Thoracic aorta (tissue), 2 donors: ENCODE results near the gene PVR. TPM values are rescaled to one million over a fixed set of nuclear protein-coding genes. Genes with fewer than 3 reads are reported as not detected.
A peak's percentile ranks its signal among the peaks of the same experiment; 100 is the strongest.

Experiments
- ATAC-seq: fragments of 150-250 bp; one replicate; pipeline ENCODE4 v1.8.0; 2017; ENCODE audit warnings: low read depth; ENCODE audit not compliant: insufficient number of reproducible peaks, low FRiP score
- DNase-seq: peaks from one replicate; pipeline ENCODE4 v3.0.0-alpha.2; 2020; ENCODE audit warnings: low spot score
- H3K27ac ChIP-seq, 2 donors: fragments of 200-600 bp; sonication (generic); 1 replicate in 1 of 2; 2 replicates in 1 of 2; pipeline ENCODE4 v1.5.1; 2016; ENCODE audit warnings: mild to moderate bottlenecking in 2 of 2, moderate library complexity in 2 of 2
- H3K27me3 ChIP-seq: fragments of 200-600 bp; sonication (generic); replicated peaks from 2 replicates; pipeline ENCODE4 v1.6.0; 2016; ENCODE audit warnings: mild to moderate bottlenecking; ENCODE audit not compliant: insufficient read depth
- H3K36me3 ChIP-seq: fragments of 200-600 bp; sonication (generic); one replicate; pipeline ENCODE4 v1.5.1; 2016
- H3K4me1 ChIP-seq, 2 donors: fragments of 200-600 bp; sonication (generic); 1 replicate in 1 of 2; 2 replicates in 1 of 2; pipeline versions ENCODE4 v1.5.1 to v1.6.0; 2016; ENCODE audit warnings: low read depth in 2 of 2, mild to moderate bottlenecking in 1 of 2; ENCODE audit not compliant: control insufficient read depth in 1 of 2
- H3K4me3 ChIP-seq: fragments of 200-600 bp; sonication (generic); 2 replicates; pipeline ENCODE4 v1.5.1; 2016; ENCODE audit warnings: mild to moderate bottlenecking
- H3K9me3 ChIP-seq: fragments of 200-600 bp; sonication (generic); 2 replicates; pipeline ENCODE4 v1.5.1; 2016
- CTCF ChIP-seq: fragments of 200-600 bp; sonication (generic); IDR thresholded peaks from one replicate; pipeline ENCODE4 v1.5.1; 2019; ENCODE audit warnings: antibody characterized with exemption
- total RNA-seq, 2 donors: library from RNA; depleted of rRNA; stranded (reverse); fragments of >200 nt; gene quantifications; one replicate each; pipeline versions ENCODE4 v1.1.0 to v1.2.3, GENCODE V29; 2016

Gene PVR
- total RNA-seq, 2 donors from 2014 or later: 59.7 to 102 TPM

- Histone ChIP-seq H3K4me1 (peaks cover 3 to 26% of the 10 kb centered on the region in 2 donors), H3K36me3 (peaks cover 20% of the 10 kb centered on the region), H3K27ac (no peak overlapping the region), H3K27me3 (no peaks in the 10 kb centered on the region), H3K4me3 (peak overlapping the region; percentile 26), H3K9me3 (no peaks in the 10 kb centered on the region)
- no peak for TF ChIP-seq CTCF
- ATAC-seq (no peak), DNase-seq (no peak)
Measured at GRCh38 chr19:44647144-44647543, 3.4 kb downstream of the PVR start.

- Histone ChIP-seq H3K27me3 (no peaks in the 10 kb centered on the region), H3K27ac (no peak overlapping the region), H3K4me3 (no peak overlapping the region), H3K4me1 (peaks cover 3 to 26% of the 10 kb centered on the region in 2 donors), H3K36me3 (peaks cover 27% of the 10 kb centered on the region), H3K9me3 (no peaks in the 10 kb centered on the region)
- ATAC-seq (no peak), DNase-seq (no peak)
- TF ChIP-seq CTCF: no peak
Measured at GRCh38 chr19:44648631-44649251, 5.0 kb downstream of the PVR start.

GRCh38 chr19:44649578-44650145 is 6.0 kb downstream of the PVR start:
- no peaks in the 10 kb centered on the region for H3K27me3 ChIP-seq
- TF ChIP-seq CTCF: no peak
- peaks cover 3 to 26% of the 10 kb centered on the region in 2 donors for H3K4me1 ChIP-seq
- ATAC-seq (no peak), DNase-seq (no peak)
- no peak overlapping the region for H3K4me3 ChIP-seq
- H3K9me3 ChIP-seq: no peaks in the 10 kb centered on the region
- H3K27ac ChIP-seq: no peak overlapping the region
- H3K36me3 ChIP-seq: peaks cover 27% of the 10 kb centered on the region

GRCh38 chr19:44653343-44653742 is 9.6 kb downstream of the PVR start:
- Histone ChIP-seq H3K4me3 (no peak overlapping the region), H3K27me3 (no peaks in the 10 kb centered on the region), H3K27ac (no peak overlapping the region), H3K36me3 (peaks cover 46% of the 10 kb centered on the region), H3K9me3 (no peaks in the 10 kb centered on the region), H3K4me1 (peaks cover 0 to 13% of the 10 kb centered on the region in 2 donors)
- DNase-seq (no peak), ATAC-seq (no peak)
- no peak for TF ChIP-seq CTCF

GRCh38 chr19:44653977-44654774 is 10.5 kb downstream of the PVR start:
- peak; percentile 48 for TF ChIP-seq CTCF
- Histone ChIP-seq H3K4me3 (no peak overlapping the region), H3K9me3 (no peaks in the 10 kb centered on the region), H3K27me3 (no peaks in the 10 kb centered on the region), H3K4me1 (peaks cover 0 to 5% of the 10 kb centered on the region in 2 donors), H3K36me3 (peaks cover 55% of the 10 kb centered on the region), H3K27ac (no peak overlapping the region)
- DNase-seq (no peak), ATAC-seq (no peak)
